Left cardiac atrium (tissue), 4 donors: ENCODE data around the gene ASXL1. TPM values are rescaled to one million over a fixed set of nuclear protein-coding genes. Genes with fewer than 3 reads are reported as not detected.
"Not testable (repeated sequence)": the region's sequence is repeated elsewhere in the genome, so short reads cannot be mapped to it uniquely, and the experiment has no call there.

Source experiments
- ATAC-seq, 2 donors: fragments of 200-7000 bp; cut with Tn5 transposase; one replicate each; pipeline ENCODE4 v1.9.1; 2020; ENCODE audit warnings: mild to moderate bottlenecking in 2 of 2, moderate library complexity in 2 of 2
- DNase-seq: peaks from one replicate; pipeline ENCODE4 v3.0.0-alpha.2; 2020
- intact Hi-C, 2 donors: fragments of 100-400 bp; cut with DNase I; formaldehyde crosslinking; loops; one replicate each; pipeline versions ENCODE4 v1.14.1 to v1.15.1; 2022 to 2023
- total RNA-seq, 2 donors: library from RNA; stranded (reverse); fragmentation: NEBNext Ultra II Directional; extraction: Animal tissue kit (Norgen Biotek cat#: 25700); gene quantifications; one replicate each; pipeline ENCODE4 v1.2.1, GENCODE V29; 2021
- donor health status: DM: no; HTN: yes; CAD: no.
- donor health status: DM: no; HTN: yes; CAD: no; lungs with severe emphysema.
- donor health status: DM: yes; HTN: yes; CAD: no.
- donor health status: Dilated cardiomyopathy.

Gene ASXL1
- total RNA-seq, 2 donors from 2014 or later, result 32.1 to 49.0 TPM

GRCh38 chr20:32333181-32333987, 24.7 kb upstream of the ASXL1 start:
- peak in 1 of 2 donors; percentile 7 for ATAC-seq
- intact Hi-C loops, result loop anchor here in 1 of 2 donors (10.0 kb wide), 2 partner anchors 49 to 129 kb away; partner anchors contain the start of genes PLAGL2 and POFUT1

GRCh38 chr20:32333988-32334885, 23.9 kb upstream of the ASXL1 start:
- intact Hi-C loops, result loop anchor here in 1 of 2 donors (10.0 kb wide), 2 partner anchors 49 to 129 kb away; partner anchors contain the start of genes PLAGL2 and POFUT1
- DNase-seq, result peak; percentile 88
- peak; percentile 86 to 91 for ATAC-seq

More at GRCh38 chr20:32333181-32333987, 24.7 kb upstream of the ASXL1 start:
- no peak for DNase-seq

GRCh38 chr20:32336918-32337347, 21.2 kb upstream of the ASXL1 start:
- intact Hi-C loops, result loop anchor here in 1 of 2 donors (10.0 kb wide), 2 partner anchors 52 to 132 kb away; partner anchors contain the start of genes PLAGL2 and POFUT1
- ATAC-seq, result peak in 1 of 2 donors; percentile 50
- no peak for DNase-seq

GRCh38 chr20:32337937-32338661, 20.0 kb upstream of the ASXL1 start:
- intact Hi-C loops, result loop anchor here in 1 of 2 donors (10.0 kb wide), 2 partner anchors 53 to 133 kb away; partner anchors contain the start of genes PLAGL2 and POFUT1
- no peak for ATAC-seq
- DNase-seq, result no peak

- ATAC-seq (no peak), DNase-seq (no peak)
- intact Hi-C loops, result loop anchor here in 1 of 2 donors (10.0 kb wide), 2 partner anchors 54 to 134 kb away; partner anchors contain the start of genes PLAGL2 and POFUT1
Observed at GRCh38 chr20:32338665-32339064, 19.5 kb upstream of the ASXL1 start.

GRCh38 chr20:32339116-32339515, 19.0 kb upstream of the ASXL1 start:
- no peak for DNase-seq
- ATAC-seq, result no peak
- intact Hi-C loops, result loop anchor here in 1 of 2 donors (10.0 kb wide), 2 partner anchors 54 to 134 kb away; partner anchors contain the start of genes PLAGL2 and POFUT1

GRCh38 chr20:32341053-32341452, 17.1 kb upstream of the ASXL1 start:
- intact Hi-C loops, ATAC-seq: not testable (repeated sequence)

GRCh38 chr20:32343439-32343838, 14.7 kb upstream of the ASXL1 start:
- intact Hi-C loops, result no loop called here
- DNase-seq, result no peak
- ATAC-seq, result no peak

More at GRCh38 chr20:32341053-32341452, 17.1 kb upstream of the ASXL1 start:
- not testable (repeated sequence) for DNase-seq

- intact Hi-C loops, result no loop called here
- no peak for ATAC-seq
- no peak for DNase-seq
Observed at GRCh38 chr20:32344835-32345506, 13.2 kb upstream of the ASXL1 start.

- ATAC-seq, result no peak
- no peak for DNase-seq
Observed at GRCh38 chr20:32348207-32348606, 9.9 kb upstream of the ASXL1 start.

GRCh38 chr20:32350421-32350820, 7.7 kb upstream of the ASXL1 start:
- intact Hi-C loops, result no loop called here
- DNase-seq (no peak), ATAC-seq (no peak)

More at GRCh38 chr20:32348207-32348606, 9.9 kb upstream of the ASXL1 start:
- intact Hi-C loops, result no loop called here

- ATAC-seq (no peak), DNase-seq (no peak)
- intact Hi-C loops, result no loop called here
Observed at GRCh38 chr20:32352121-32352720, 5.9 kb upstream of the ASXL1 start.

GRCh38 chr20:32353848-32354496, 4.2 kb upstream of the ASXL1 start:
- DNase-seq (no peak), ATAC-seq (no peak)
- intact Hi-C loops, result no loop called here

- intact Hi-C loops, result no loop called here
- ATAC-seq (no peak), DNase-seq (no peak)
Observed at GRCh38 chr20:32354592-32355416, 3.3 kb upstream of the ASXL1 start.

GRCh38 chr20:32355417-32355841, 2.7 kb upstream of the ASXL1 start:
- intact Hi-C loops, result no loop called here
- no peak for ATAC-seq
- DNase-seq, result no peak
